HepG2 (cell line): ENCODE data around the gene GLB1L. TPM values are rescaled to one million over a fixed set of nuclear protein-coding genes. Genes with fewer than 3 reads are reported as not detected.

Experiments used
- ARID2 ChIP-seq: sonication (generic); formaldehyde crosslinking; IDR thresholded peaks from 2 replicates; pipeline ENCODE4 v1.8.1; 2022; ENCODE audit warnings: mild to moderate bottlenecking, missing genetic modification reagents, borderline replicate concordance
- CENPX ChIP-seq: sonication (generic); formaldehyde crosslinking; IDR thresholded peaks from 2 replicates; pipeline ENCODE4 v1.9.0; 2021; ENCODE audit warnings: mild to moderate bottlenecking, missing genetic modification reagents, moderate library complexity
- DBP ChIP-seq: sonication (generic); formaldehyde crosslinking; IDR thresholded peaks from 2 replicates; pipeline ENCODE4 v1.4.0; 2020; ENCODE audit warnings: missing genetic modification reagents; ENCODE audit errors: not compliant biosample characterization
- HDAC2 ChIP-seq: sonication (generic); formaldehyde crosslinking; IDR thresholded peaks from 2 replicates; pipeline ENCODE4 v1.4.0; 2020; ENCODE audit warnings: missing genetic modification reagents
- MBD4 ChIP-seq: IDR thresholded peaks from 2 replicates; pipeline ENCODE4 v1.6.1; 2012; ENCODE audit warnings: low read length, inconsistent platforms, borderline replicate concordance
- MTF1 ChIP-seq: sonication (generic); formaldehyde crosslinking; IDR thresholded peaks from 2 replicates; pipeline ENCODE4 v1.5.0; 2020; ENCODE audit warnings: missing genetic modification reagents
- STAT5B ChIP-seq: sonication (generic); formaldehyde crosslinking; IDR thresholded peaks from 2 replicates; pipeline ENCODE4 v1.4.0; 2020; ENCODE audit warnings: missing genetic modification reagents
- TOE1 ChIP-seq: sonication (generic); formaldehyde crosslinking; IDR thresholded peaks from 2 replicates; pipeline ENCODE4 v1.4.0; 2020; ENCODE audit warnings: mild to moderate bottlenecking, missing genetic modification reagents
- U2AF1 ChIP-seq: fragments of 200-400 bp; formaldehyde crosslinking; optimal IDR thresholded peaks from 2 replicates; pipeline ENCODE3; 2017; ENCODE audit warnings: mild to moderate bottlenecking, low read depth, low read length
- ZFP90 ChIP-seq: sonication (generic); formaldehyde crosslinking; IDR thresholded peaks from 2 replicates; pipeline ENCODE4 v1.8.0; 2022; ENCODE audit warnings: missing genetic modification reagents, mild to moderate bottlenecking, inconsistent platforms, borderline replicate concordance
- ZNF251 ChIP-seq: sonication (generic); formaldehyde crosslinking; IDR thresholded peaks from 2 replicates; pipeline ENCODE4 v1.9.0; 2021; ENCODE audit warnings: mild to moderate bottlenecking, missing genetic modification reagents
- ZNF614 ChIP-seq: IDR thresholded peaks from 2 replicates; pipeline ENCODE4 v1.6.1; 2018; ENCODE audit warnings: missing biosample characterization, missing genetic modification reagents, inconsistent platforms, borderline replicate concordance
- ZNF780A ChIP-seq: sonication (generic); formaldehyde crosslinking; IDR thresholded peaks from 2 replicates; pipeline ENCODE4 v1.8.0; 2022; ENCODE audit warnings: mild to moderate bottlenecking, missing genetic modification reagents, moderate library complexity
- polyA plus RNA-seq, 8 experiments: library from polyadenylated mRNA; depleted of rRNA in 3 of 8; stranded (reverse) in 7 of 8; unstranded in 1 of 8; fragments of >200 nt; fragmentation: Illumina TruSeq in 4 of 8; extraction: Trizol in 4 of 8; gene quantifications; 2 replicates each; pipeline versions ENCODE4 v1.2.1 to v1.2.3, GENCODE V29; 2011 to 2016; ENCODE audit warnings: low read depth in 4 of 8, missing spikeins in 1 of 8, mixed read lengths in 1 of 8; ENCODE audit not compliant: insufficient read depth in 1 of 8
- total RNA-seq, 5 experiments: library from RNA; depleted of rRNA; stranded (reverse); fragments of >200 nt; fragmentation: Illumina TruSeq; extraction: Trizol; gene quantifications; 2 replicates each; pipeline ENCODE4 v1.2.3, GENCODE V29; 2016; ENCODE audit warnings: low read depth in 1 of 5
- TF ChIP-seq, protein P1 (sequence below), 2 experiments: sonication (generic) in 1 of 2; formaldehyde crosslinking in 1 of 2; IDR thresholded peaks; 2 replicates each; pipeline versions ENCODE4 v1.4.0 to v1.6.1; 2016 to 2020; ENCODE audit warnings: borderline replicate concordance in 1 of 2, low read depth in 1 of 2, mild to moderate bottlenecking in 1 of 2, missing genetic modification reagents in 1 of 2
- TF ChIP-seq, protein P2 (sequence below): sonication (generic); formaldehyde crosslinking; IDR thresholded peaks from 2 replicates; pipeline ENCODE4 v1.4.0; 2020; ENCODE audit warnings: mild to moderate bottlenecking, missing genetic modification reagents
- TF ChIP-seq, protein P3 (sequence below): sonication (generic); formaldehyde crosslinking; IDR thresholded peaks from 2 replicates; pipeline ENCODE4 v1.4.0; 2020; ENCODE audit warnings: mild to moderate bottlenecking, missing genetic modification reagents

Gene GLB1L
- total and polyA plus RNA-seq, 2 of the 13 experiments (the other 11 are each of a cell fraction or from before 2014, with no cell fraction given) = 6.8 to 7.3 TPM

DNA sequence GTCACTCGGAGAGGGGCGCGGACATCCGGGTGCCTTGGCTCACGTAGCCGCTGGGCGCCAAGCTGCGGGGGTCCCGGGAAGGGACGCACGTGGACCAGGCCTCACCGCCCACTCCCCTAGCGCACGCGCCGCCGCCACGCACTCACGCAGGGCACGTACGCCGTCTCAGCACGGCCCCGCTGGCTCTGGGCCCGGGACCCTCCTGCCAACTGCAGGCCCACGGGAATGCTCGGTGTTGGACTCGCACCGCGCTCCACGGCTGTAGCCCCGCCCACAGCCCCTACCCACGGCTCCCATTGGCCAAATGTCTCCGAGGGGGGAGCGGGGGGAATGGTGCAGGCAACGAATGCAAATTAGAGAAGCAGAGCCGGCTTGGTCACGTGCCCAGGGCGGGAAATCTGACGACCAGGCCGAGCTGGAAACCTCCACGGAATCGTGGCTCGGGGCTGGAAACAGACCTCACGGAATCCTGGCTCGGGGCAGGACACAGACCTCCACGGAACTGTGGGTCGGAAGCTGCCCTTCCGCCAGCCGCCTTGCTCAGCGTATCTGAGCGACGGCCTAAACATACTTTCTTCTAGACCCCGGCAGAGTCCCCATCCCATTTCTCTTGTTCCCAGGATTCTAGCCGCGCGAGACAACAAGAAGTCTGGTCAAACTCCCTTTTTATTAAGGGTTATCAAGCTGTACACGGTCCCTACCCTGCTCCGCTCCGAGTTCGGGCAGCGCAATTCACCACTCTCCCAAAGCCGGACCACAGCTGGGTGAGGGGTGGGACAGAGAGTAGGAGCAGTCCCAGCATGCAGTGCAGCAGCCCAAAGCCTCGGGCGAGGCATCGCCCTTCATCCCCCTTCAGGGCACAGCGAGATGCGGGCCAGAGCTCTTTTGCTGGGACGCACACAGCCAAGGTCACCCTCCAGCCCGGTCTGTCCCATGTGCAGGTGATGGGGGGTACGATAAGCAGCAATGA lies 26.2 kb downstream of the GLB1L start, which contains the start of gene ABCB6 (continued):
- TF ChIP-seq, protein P1, sequence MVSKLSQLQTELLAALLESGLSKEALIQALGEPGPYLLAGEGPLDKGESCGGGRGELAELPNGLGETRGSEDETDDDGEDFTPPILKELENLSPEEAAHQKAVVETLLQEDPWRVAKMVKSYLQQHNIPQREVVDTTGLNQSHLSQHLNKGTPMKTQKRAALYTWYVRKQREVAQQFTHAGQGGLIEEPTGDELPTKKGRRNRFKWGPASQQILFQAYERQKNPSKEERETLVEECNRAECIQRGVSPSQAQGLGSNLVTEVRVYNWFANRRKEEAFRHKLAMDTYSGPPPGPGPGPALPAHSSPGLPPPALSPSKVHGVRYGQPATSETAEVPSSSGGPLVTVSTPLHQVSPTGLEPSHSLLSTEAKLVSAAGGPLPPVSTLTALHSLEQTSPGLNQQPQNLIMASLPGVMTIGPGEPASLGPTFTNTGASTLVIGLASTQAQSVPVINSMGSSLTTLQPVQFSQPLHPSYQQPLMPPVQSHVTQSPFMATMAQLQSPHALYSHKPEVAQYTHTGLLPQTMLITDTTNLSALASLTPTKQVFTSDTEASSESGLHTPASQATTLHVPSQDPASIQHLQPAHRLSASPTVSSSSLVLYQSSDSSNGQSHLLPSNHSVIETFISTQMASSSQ (IDR thresholded peaks at IDR 0.05; ENCODE audit: low read depth) = no peak
- TF ChIP-seq, protein P1 (CRISPR knock-in tag; IDR thresholded peaks at IDR 0.05; ENCODE audit: borderline replicate concordance) = peak; percentile 79; the same call in 1 of the 2 replicates
- peak; percentile 40 for TF ChIP-seq U2AF1
- TF ChIP-seq DBP = peak; percentile 12
- TF ChIP-seq HDAC2 (CRISPR knock-in tag) = peak; percentile 91
- peak; percentile 64; the same call in 1 of the 2 replicates for TF ChIP-seq MTF1 (CRISPR knock-in tag)
- peak; percentile 80 for TF ChIP-seq ZNF614 (CRISPR knock-in tag)
- peak; percentile 88 for TF ChIP-seq ZFP90 (CRISPR knock-in tag)
- TF ChIP-seq ZNF780A = no peak; the same call in 1 of the 2 replicates
- TF ChIP-seq ZNF251 (CRISPR knock-in tag) = 0 out of 2 replicates have a peak, but pooled peaks have one; percentile 86
- no peak for TF ChIP-seq MBD4
- no peak for TF ChIP-seq STAT5B (CRISPR knock-in tag)
- TF ChIP-seq, protein P2, sequence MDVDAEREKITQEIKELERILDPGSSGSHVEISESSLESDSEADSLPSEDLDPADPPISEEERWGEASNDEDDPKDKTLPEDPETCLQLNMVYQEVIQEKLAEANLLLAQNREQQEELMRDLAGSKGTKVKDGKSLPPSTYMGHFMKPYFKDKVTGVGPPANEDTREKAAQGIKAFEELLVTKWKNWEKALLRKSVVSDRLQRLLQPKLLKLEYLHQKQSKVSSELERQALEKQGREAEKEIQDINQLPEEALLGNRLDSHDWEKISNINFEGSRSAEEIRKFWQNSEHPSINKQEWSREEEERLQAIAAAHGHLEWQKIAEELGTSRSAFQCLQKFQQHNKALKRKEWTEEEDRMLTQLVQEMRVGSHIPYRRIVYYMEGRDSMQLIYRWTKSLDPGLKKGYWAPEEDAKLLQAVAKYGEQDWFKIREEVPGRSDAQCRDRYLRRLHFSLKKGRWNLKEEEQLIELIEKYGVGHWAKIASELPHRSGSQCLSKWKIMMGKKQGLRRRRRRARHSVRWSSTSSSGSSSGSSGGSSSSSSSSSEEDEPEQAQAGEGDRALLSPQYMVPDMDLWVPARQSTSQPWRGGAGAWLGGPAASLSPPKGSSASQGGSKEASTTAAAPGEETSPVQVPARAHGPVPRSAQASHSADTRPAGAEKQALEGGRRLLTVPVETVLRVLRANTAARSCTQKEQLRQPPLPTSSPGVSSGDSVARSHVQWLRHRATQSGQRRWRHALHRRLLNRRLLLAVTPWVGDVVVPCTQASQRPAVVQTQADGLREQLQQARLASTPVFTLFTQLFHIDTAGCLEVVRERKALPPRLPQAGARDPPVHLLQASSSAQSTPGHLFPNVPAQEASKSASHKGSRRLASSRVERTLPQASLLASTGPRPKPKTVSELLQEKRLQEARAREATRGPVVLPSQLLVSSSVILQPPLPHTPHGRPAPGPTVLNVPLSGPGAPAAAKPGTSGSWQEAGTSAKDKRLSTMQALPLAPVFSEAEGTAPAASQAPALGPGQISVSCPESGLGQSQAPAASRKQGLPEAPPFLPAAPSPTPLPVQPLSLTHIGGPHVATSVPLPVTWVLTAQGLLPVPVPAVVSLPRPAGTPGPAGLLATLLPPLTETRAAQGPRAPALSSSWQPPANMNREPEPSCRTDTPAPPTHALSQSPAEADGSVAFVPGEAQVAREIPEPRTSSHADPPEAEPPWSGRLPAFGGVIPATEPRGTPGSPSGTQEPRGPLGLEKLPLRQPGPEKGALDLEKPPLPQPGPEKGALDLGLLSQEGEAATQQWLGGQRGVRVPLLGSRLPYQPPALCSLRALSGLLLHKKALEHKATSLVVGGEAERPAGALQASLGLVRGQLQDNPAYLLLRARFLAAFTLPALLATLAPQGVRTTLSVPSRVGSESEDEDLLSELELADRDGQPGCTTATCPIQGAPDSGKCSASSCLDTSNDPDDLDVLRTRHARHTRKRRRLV = peak; percentile 97
- no peak for TF ChIP-seq CENPX
- TF ChIP-seq TOE1 (CRISPR knock-in tag) = peak; percentile 78; the same call in 1 of the 2 replicates
- TF ChIP-seq ARID2 (CRISPR knock-in tag) = peak; percentile 98
- TF ChIP-seq, protein P3, sequence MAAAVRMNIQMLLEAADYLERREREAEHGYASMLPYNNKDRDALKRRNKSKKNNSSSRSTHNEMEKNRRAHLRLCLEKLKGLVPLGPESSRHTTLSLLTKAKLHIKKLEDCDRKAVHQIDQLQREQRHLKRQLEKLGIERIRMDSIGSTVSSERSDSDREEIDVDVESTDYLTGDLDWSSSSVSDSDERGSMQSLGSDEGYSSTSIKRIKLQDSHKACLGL (CRISPR knock-in tag) = peak; percentile 99
